HL-60 (cell line): ENCODE results near the gene JMJD7.

Experiments used
- GABPA ChIP-seq: IDR thresholded peaks from 2 replicates; pipeline ENCODE4 v1.6.1; 2012; ENCODE audit warnings: low read depth
- POLR2AphosphoS5 ChIP-seq: IDR thresholded peaks from 2 replicates; pipeline ENCODE4 v1.6.1; 2012; ENCODE audit warnings: low read depth
- SPI1 ChIP-seq: IDR thresholded peaks from 2 replicates; pipeline ENCODE4 v1.6.1; 2012; ENCODE audit warnings: low read depth, mild to moderate bottlenecking, borderline replicate concordance
- TF ChIP-seq, protein P1 (sequence below): IDR thresholded peaks from one replicate; pipeline ENCODE4 v1.5.1; 2011; ENCODE audit warnings: low read length, control low read depth, inconsistent platforms; ENCODE audit not compliant: insufficient read depth
- TF ChIP-seq, protein P2 (sequence below): IDR thresholded peaks from 2 replicates; pipeline ENCODE4 v1.6.1; 2012; ENCODE audit warnings: low read depth; ENCODE audit not compliant: insufficient replicate concordance

DNA sequence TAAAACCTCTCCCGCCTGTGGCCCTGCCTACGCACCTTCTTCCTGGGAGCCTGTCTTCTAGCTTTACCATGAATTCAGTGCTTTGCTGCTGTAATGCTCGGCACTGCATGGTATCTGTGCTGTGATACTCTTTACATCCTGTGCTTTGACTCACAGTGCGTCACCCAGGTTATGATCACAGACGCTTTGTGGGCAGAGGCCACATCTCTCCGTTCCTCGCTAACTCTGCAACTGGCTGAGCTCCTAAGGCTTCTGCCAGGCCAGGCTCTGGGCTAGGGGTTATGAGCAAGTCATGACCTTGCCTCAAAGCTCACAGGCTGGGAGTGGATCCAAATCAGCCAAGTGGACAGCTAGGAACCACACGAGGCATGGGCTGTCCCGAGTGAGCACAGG lies 42.8 kb downstream of the JMJD7 start:
- no peak for TF ChIP-seq POLR2AphosphoS5
- TF ChIP-seq, protein P1, sequence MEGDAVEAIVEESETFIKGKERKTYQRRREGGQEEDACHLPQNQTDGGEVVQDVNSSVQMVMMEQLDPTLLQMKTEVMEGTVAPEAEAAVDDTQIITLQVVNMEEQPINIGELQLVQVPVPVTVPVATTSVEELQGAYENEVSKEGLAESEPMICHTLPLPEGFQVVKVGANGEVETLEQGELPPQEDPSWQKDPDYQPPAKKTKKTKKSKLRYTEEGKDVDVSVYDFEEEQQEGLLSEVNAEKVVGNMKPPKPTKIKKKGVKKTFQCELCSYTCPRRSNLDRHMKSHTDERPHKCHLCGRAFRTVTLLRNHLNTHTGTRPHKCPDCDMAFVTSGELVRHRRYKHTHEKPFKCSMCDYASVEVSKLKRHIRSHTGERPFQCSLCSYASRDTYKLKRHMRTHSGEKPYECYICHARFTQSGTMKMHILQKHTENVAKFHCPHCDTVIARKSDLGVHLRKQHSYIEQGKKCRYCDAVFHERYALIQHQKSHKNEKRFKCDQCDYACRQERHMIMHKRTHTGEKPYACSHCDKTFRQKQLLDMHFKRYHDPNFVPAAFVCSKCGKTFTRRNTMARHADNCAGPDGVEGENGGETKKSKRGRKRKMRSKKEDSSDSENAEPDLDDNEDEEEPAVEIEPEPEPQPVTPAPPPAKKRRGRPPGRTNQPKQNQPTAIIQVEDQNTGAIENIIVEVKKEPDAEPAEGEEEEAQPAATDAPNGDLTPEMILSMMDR = no peak
- TF ChIP-seq SPI1 = no peak
- TF ChIP-seq, protein P2, sequence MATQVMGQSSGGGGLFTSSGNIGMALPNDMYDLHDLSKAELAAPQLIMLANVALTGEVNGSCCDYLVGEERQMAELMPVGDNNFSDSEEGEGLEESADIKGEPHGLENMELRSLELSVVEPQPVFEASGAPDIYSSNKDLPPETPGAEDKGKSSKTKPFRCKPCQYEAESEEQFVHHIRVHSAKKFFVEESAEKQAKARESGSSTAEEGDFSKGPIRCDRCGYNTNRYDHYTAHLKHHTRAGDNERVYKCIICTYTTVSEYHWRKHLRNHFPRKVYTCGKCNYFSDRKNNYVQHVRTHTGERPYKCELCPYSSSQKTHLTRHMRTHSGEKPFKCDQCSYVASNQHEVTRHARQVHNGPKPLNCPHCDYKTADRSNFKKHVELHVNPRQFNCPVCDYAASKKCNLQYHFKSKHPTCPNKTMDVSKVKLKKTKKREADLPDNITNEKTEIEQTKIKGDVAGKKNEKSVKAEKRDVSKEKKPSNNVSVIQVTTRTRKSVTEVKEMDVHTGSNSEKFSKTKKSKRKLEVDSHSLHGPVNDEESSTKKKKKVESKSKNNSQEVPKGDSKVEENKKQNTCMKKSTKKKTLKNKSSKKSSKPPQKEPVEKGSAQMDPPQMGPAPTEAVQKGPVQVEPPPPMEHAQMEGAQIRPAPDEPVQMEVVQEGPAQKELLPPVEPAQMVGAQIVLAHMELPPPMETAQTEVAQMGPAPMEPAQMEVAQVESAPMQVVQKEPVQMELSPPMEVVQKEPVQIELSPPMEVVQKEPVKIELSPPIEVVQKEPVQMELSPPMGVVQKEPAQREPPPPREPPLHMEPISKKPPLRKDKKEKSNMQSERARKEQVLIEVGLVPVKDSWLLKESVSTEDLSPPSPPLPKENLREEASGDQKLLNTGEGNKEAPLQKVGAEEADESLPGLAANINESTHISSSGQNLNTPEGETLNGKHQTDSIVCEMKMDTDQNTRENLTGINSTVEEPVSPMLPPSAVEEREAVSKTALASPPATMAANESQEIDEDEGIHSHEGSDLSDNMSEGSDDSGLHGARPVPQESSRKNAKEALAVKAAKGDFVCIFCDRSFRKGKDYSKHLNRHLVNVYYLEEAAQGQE = no peak
- TF ChIP-seq GABPA = no peak
